Measurements from ENCODE around the gene KRTAP1-5.

DNA sequence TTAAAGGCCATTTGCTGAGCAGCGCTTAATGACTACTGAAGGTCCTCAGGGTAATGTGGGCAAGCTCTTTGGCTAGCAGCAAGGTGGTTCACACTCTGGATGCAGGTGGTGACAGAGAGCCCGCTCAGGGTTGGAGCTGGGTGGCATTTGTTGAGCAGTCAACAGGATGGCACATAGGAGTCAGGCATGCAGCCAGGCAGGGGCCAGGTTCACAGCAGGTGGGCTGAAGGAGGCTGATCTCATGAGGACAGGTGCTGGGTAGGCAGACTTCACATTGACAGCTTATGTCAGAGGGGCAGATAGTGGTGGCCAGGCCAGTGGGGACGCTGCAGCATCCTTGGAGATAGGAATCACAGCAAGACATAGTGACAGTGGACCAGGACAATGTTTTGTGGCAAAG, 22.6 kb downstream of the KRTAP1-5 start:
- no peak for TF ChIP-seq POLR2A (IDR thresholded peaks at IDR 0.05)
- TF ChIP-seq, protein P1, sequence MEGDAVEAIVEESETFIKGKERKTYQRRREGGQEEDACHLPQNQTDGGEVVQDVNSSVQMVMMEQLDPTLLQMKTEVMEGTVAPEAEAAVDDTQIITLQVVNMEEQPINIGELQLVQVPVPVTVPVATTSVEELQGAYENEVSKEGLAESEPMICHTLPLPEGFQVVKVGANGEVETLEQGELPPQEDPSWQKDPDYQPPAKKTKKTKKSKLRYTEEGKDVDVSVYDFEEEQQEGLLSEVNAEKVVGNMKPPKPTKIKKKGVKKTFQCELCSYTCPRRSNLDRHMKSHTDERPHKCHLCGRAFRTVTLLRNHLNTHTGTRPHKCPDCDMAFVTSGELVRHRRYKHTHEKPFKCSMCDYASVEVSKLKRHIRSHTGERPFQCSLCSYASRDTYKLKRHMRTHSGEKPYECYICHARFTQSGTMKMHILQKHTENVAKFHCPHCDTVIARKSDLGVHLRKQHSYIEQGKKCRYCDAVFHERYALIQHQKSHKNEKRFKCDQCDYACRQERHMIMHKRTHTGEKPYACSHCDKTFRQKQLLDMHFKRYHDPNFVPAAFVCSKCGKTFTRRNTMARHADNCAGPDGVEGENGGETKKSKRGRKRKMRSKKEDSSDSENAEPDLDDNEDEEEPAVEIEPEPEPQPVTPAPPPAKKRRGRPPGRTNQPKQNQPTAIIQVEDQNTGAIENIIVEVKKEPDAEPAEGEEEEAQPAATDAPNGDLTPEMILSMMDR (IDR thresholded peaks at IDR 0.05): no peak

All from heart left ventricle (tissue), 13 donors.